A549 (cell line): ENCODE data around the gene RABL6. TPM values are rescaled to one million over a fixed set of nuclear protein-coding genes. Genes with fewer than 3 reads are reported as not detected.

ENCODE experiments used
- ATAC-seq, 2 experiments: fragments of 200-7000 bp in 1 of 2; fragments of >200 bp in 1 of 2; cut with Nextera tagmentation in 1 of 2; cut with Tn5 transposase in 1 of 2; 3 replicates each; pipeline versions ENCODE4 v1.8.0 to v1.9.1; 2018 to 2020; ENCODE audit warnings: mild to moderate bottlenecking in 1 of 2, moderate library complexity in 1 of 2
- CTCF ChIA-PET: fragments of 300-600 bp; sonication (Branson Sonifier 250); formaldehyde crosslinking; extraction: SDS; loops from one replicate; lab custom pipeline; 2021; ENCODE audit warnings: antibody characterized with exemption, inconsistent platforms; lab: Yijun Ruan, JAX
- POLR2A ChIA-PET: fragments of 350-600 bp; formaldehyde crosslinking; extraction: SDS; loops from one replicate; lab custom pipeline; 2021; ENCODE audit warnings: antibody characterized with exemption, inconsistent platforms; lab: Yijun Ruan, JAX
- DNase-seq, 2 experiments: peaks; one replicate each; pipeline versions ENCODE4 v3.0.0 to v3.0.0-alpha.2; 2011 to 2016; ENCODE audit warnings: low read depth in 1 of 2, low spot score in 1 of 2
- FAIRE-seq: peaks from 2 replicates; lab custom pipeline; 2011; peaks lifted over from hg19 to GRCh38; lab: Jason Lieb, UNC
- H3K27ac ChIP-seq, 2 experiments: fragments of >200 bp; sonication (Bioruptor Twin); formaldehyde crosslinking; 3 replicates each; pipeline ENCODE4 v1.5.1; 2016 to 2017
- H3K4me1 ChIP-seq: fragments of >200 bp; sonication (Bioruptor Twin); formaldehyde crosslinking; 3 replicates; pipeline ENCODE4 v1.6.1; 2016
- H3K4me2 ChIP-seq: fragments of >200 bp; sonication (Bioruptor Twin); formaldehyde crosslinking; 3 replicates; pipeline ENCODE4 v1.6.1; 2016
- H3K4me3 ChIP-seq: fragments of >200 bp; sonication (Bioruptor Twin); formaldehyde crosslinking; 3 replicates; pipeline ENCODE4 v1.5.1; 2016
- H3K9me3 ChIP-seq: fragments of >200 bp; sonication (Bioruptor Twin); formaldehyde crosslinking; 3 replicates; pipeline ENCODE4 v1.6.1; 2016
- CBX2 ChIP-seq: fragments of 200-600 bp; sonication (generic); IDR thresholded peaks from 2 replicates; pipeline ENCODE4 v1.6.1; 2016; ENCODE audit warnings: low read depth, mild to moderate bottlenecking, borderline replicate concordance
- CHD2 ChIP-seq: fragments of 150-350 bp; IDR thresholded peaks from 2 replicates; pipeline ENCODE4 v1.6.1; 2014; ENCODE audit warnings: low read length; ENCODE audit not compliant: partially characterized antibody
- ESRRA ChIP-seq: fragments of 150-350 bp; IDR thresholded peaks from 2 replicates; pipeline ENCODE4 v1.6.1; 2014; ENCODE audit warnings: mild to moderate bottlenecking, low read length, borderline replicate concordance
- HOXB5 ChIP-seq: fragments of 250-450 bp; sonication (Bioruptor Pico); IDR thresholded peaks from 2 replicates; pipeline ENCODE4 v1.5.0; 2020; ENCODE audit warnings: mild to moderate bottlenecking, moderate library complexity
- KDM1A ChIP-seq: fragments of 200-600 bp; sonication (generic); IDR thresholded peaks from 2 replicates; pipeline ENCODE4 v1.6.1; 2016; ENCODE audit warnings: low read depth, mild to moderate bottlenecking
- NFE2L2 ChIP-seq: fragments of 150-350 bp; conservative IDR thresholded peaks from 2 replicates; pipeline ENCODE4 v1.6.1; 2014; ENCODE audit warnings: low read length
- PHF8 ChIP-seq: fragments of 200-600 bp; sonication (generic); IDR thresholded peaks from 2 replicates; pipeline ENCODE4 v1.6.1; 2016; ENCODE audit warnings: low read depth, mild to moderate bottlenecking, antibody characterized with exemption, moderate library complexity, borderline replicate concordance
- POLR2A ChIP-seq: IDR thresholded peaks from 2 replicates; pipeline ENCODE4 v1.6.1; 2012; ENCODE audit warnings: mild to moderate bottlenecking, low read length
- RARB ChIP-seq: fragments of 250-450 bp; sonication (Bioruptor Pico); IDR thresholded peaks from 2 replicates; pipeline ENCODE4 v1.8.0; 2021; ENCODE audit warnings: mild to moderate bottlenecking, moderate library complexity
- RFX5 ChIP-seq: fragments of 450-650 bp; IDR thresholded peaks from 2 replicates; pipeline ENCODE4 v1.7.1; 2014; ENCODE audit warnings: antibody characterized with exemption, mild to moderate bottlenecking, moderate library complexity
- ZC3H11A ChIP-seq: fragments of 450-650 bp; IDR thresholded peaks from 2 replicates; pipeline ENCODE4 v1.6.1; 2014; ENCODE audit warnings: antibody characterized with exemption, mild to moderate bottlenecking
- ZNF302 ChIP-seq: fragments of 250-450 bp; sonication (Bioruptor Pico); IDR thresholded peaks from 2 replicates; pipeline ENCODE4 v1.9.0; 2021; ENCODE audit warnings: inconsistent platforms, mild to moderate bottlenecking, moderate library complexity
- ZSCAN20 ChIP-seq: fragments of 250-450 bp; sonication (Bioruptor Pico); IDR thresholded peaks from 2 replicates; pipeline ENCODE4 v1.8.0; 2022; ENCODE audit warnings: mild to moderate bottlenecking, moderate library complexity
- WGBS: methylation state at CpG from one replicate; pipeline ENCODE4 v1.1.6; 2017; ENCODE audit errors: missing lambda C conversion rate; 5-methylcytosine and 5-hydroxymethylcytosine counted together
- polyA plus RNA-seq, 4 experiments: library from polyadenylated mRNA; depleted of rRNA in 3 of 4; stranded (reverse); fragments of >200 nt; fragmentation: RNase III in 1 of 4; extraction: RNeasy Plus Mini Kit Qiagen cat#74134 plus additional on column Dnase treatment in 1 of 4; gene quantifications; 2 replicates in 3 of 4; 3 replicates in 1 of 4; pipeline ENCODE4 v1.2.3, GENCODE V29; 2011 to 2017
- TF ChIP-seq, protein P1 (sequence below): fragments of 450-650 bp; IDR thresholded peaks from 2 replicates; pipeline ENCODE4 v1.6.1; 2014; ENCODE audit warnings: antibody characterized with exemption
- TF ChIP-seq, protein P2 (sequence below): IDR thresholded peaks from 2 replicates; pipeline ENCODE4 v1.6.1; 2012
- TF ChIP-seq, protein P3 (sequence below): fragments of 250-450 bp; sonication (Bioruptor Pico); IDR thresholded peaks from 2 replicates; pipeline ENCODE4 v1.5.0; 2021; ENCODE audit warnings: mild to moderate bottlenecking, moderate library complexity, borderline replicate concordance
- TF ChIP-seq, protein P4 (sequence below): fragments of >200 bp; sonication (Bioruptor Twin); formaldehyde crosslinking; IDR thresholded peaks from 2 replicates; pipeline ENCODE4 v1.6.1; 2016
- TF ChIP-seq, protein P5 (sequence below): IDR thresholded peaks from 2 replicates; pipeline ENCODE4 v1.6.1; 2012

The RABL6 gene
- polyA plus RNA-seq, 2 of the 4 experiments (the other 2 are of a cell fraction): 46.8 to 71.4 TPM

DNA sequence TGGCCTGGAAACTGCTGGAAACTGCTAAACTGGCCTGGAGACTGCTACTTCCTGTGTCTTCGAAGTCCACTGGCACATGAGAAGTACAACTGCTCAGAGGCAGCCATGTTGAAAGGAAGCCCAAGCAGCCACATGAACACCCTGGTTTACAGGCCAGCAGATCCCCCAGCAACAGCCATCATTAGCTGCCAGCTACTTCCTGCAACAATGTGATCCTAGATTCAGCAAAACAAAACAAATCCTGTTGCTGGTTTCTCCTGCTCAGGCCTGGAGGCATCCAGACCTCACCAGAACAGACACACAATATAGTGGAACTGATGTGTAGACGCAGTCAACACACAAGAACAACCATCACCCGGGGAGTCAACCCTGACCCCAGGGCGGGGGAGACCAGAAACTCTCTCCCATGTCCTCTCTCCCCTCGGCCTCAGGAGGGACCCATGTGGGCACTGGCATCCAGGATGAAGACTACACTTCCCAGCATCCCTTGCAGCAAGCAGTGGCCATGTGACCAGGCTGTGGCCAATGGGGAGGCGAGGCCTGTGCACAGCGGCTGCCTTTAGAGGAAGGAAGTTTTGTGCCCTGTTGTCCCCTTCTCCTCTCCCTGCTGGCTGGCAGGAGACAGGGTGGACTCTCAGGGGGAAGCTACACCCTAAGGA lies 34.2 kb upstream of the RABL6 start:
- ATAC-seq: peak; percentile 35 to 79; a peak in 3 of 6 replicates
- Histone ChIP-seq H3K4me3 (no peak overlapping the region), H3K27ac (no peak overlapping the region), H3K4me1 (0 out of 3 replicates have a peak, but pooled peaks cover 3% of the 10 kb centered on the region), H3K4me2 (no peak overlapping the region), H3K9me3 (peaks cover 11% of the 10 kb centered on the region; the same call in 2 of the 3 replicates)
- 53% methylated on average over 7 of the region's 7 CpGs for WGBS
- TF ChIP-seq ZSCAN20 (CRISPR knock-in tag) (no peak), NFE2L2 (no peak), POLR2A (no peak), ESRRA (no peak), RARB (CRISPR knock-in tag) (no peak), CHD2 (no peak), PHF8 (no peak), ZNF302 (no peak), RFX5 (no peak), CBX2 (no peak)
- TF ChIP-seq, protein P1, sequence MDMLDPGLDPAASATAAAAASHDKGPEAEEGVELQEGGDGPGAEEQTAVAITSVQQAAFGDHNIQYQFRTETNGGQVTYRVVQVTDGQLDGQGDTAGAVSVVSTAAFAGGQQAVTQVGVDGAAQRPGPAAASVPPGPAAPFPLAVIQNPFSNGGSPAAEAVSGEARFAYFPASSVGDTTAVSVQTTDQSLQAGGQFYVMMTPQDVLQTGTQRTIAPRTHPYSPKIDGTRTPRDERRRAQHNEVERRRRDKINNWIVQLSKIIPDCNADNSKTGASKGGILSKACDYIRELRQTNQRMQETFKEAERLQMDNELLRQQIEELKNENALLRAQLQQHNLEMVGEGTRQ: peak; percentile 83
- TF ChIP-seq, protein P2, sequence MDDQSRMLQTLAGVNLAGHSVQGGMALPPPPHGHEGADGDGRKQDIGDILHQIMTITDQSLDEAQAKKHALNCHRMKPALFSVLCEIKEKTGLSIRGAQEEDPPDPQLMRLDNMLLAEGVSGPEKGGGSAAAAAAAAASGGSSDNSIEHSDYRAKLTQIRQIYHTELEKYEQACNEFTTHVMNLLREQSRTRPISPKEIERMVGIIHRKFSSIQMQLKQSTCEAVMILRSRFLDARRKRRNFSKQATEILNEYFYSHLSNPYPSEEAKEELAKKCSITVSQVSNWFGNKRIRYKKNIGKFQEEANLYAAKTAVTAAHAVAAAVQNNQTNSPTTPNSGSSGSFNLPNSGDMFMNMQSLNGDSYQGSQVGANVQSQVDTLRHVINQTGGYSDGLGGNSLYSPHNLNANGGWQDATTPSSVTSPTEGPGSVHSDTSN: no peak
- TF ChIP-seq, protein P3, sequence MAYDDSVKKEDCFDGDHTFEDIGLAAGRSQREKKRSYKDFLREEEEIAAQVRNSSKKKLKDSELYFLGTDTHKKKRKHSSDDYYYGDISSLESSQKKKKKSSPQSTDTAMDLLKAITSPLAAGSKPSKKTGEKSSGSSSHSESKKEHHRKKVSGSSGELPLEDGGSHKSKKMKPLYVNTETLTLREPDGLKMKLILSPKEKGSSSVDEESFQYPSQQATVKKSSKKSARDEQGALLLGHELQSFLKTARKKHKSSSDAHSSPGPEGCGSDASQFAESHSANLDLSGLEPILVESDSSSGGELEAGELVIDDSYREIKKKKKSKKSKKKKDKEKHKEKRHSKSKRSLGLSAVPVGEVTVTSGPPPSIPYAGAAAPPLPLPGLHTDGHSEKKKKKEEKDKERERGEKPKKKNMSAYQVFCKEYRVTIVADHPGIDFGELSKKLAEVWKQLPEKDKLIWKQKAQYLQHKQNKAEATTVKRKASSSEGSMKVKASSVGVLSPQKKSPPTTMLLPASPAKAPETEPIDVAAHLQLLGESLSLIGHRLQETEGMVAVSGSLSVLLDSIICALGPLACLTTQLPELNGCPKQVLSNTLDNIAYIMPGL (CRISPR knock-in tag): no peak
- TF ChIP-seq, protein P4, sequence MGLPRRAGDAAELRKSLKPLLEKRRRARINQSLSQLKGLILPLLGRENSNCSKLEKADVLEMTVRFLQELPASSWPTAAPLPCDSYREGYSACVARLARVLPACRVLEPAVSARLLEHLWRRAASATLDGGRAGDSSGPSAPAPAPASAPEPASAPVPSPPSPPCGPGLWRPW: no peak
- TF ChIP-seq, protein P5, sequence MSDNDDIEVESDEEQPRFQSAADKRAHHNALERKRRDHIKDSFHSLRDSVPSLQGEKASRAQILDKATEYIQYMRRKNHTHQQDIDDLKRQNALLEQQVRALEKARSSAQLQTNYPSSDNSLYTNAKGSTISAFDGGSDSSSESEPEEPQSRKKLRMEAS: 0 out of 2 replicates have a peak, but pooled peaks have one; percentile 36
- CTCF ChIA-PET: interaction anchor here (1.6 to 28.0 kb wide), 6 partner anchors 5 to 256 kb away, joined by 3 to 625 read pairs (median 8); partner anchors contain the start of genes LCN15, LCN8 and TMEM141
- POLR2A ChIA-PET: no interaction called here
- peak; percentile 41 to 65 for DNase-seq
- no peak for FAIRE-seq

DNA sequence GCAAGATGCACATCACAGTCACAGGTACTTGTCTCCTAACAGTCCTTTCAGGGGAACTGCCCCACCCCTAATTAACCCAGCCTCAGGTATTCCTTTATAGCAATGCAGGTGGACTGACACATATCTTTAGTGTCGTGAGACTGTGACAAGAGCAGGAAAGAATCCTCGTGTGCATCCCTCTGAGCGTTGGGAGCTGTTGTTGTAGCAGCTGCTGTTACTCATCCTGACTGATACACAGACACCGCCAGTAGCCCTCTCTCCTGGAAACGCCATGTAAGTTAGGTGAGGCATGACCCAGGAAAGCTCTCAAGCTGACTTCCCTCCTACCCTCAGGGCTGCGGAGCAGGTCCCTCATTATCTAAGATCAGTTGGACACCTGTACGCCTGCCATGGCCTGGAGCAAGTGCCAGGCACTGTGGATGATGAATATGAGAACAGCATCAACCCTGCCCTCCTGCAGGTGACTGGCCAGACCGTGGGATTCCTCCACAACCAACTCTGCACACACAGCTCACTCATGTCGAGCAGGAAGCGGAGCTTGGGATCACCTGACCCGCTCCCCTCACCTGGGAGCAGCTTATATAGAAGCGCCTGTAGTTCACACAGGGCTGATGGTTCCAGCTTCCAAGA lies 33.2 kb upstream of the RABL6 start:
- Histone ChIP-seq H3K4me3 (no peak overlapping the region), H3K27ac (no peak overlapping the region), H3K4me2 (no peak overlapping the region), H3K9me3 (peaks cover 11% of the 10 kb centered on the region; the same call in 2 of the 3 replicates), H3K4me1 (0 out of 3 replicates have a peak, but pooled peaks cover 3% of the 10 kb centered on the region)
- WGBS: 66% methylated on average over 11 of the region's 12 CpGs
- POLR2A ChIA-PET: no interaction called here
- ATAC-seq: no peak
- DNase-seq: no peak
- CTCF ChIA-PET: interaction anchor here (1.0 to 28.0 kb wide), 7 partner anchors 4 to 255 kb away, joined by 3 to 625 read pairs (median 7); partner anchors contain the start of genes LCN15, LCN8 and TMEM141
- TF ChIP-seq HOXB5: no peak
- TF ChIP-seq KDM1A: no peak
- no peak for TF ChIP-seq ZC3H11A
- no peak for FAIRE-seq
